ENCODE measurements around the gene RBP4.
"Not testable (repeated sequence)": the region's sequence is repeated elsewhere in the genome, so short reads cannot be mapped to it uniquely, and the experiment has no call there.

RBP4 gene

DNA sequence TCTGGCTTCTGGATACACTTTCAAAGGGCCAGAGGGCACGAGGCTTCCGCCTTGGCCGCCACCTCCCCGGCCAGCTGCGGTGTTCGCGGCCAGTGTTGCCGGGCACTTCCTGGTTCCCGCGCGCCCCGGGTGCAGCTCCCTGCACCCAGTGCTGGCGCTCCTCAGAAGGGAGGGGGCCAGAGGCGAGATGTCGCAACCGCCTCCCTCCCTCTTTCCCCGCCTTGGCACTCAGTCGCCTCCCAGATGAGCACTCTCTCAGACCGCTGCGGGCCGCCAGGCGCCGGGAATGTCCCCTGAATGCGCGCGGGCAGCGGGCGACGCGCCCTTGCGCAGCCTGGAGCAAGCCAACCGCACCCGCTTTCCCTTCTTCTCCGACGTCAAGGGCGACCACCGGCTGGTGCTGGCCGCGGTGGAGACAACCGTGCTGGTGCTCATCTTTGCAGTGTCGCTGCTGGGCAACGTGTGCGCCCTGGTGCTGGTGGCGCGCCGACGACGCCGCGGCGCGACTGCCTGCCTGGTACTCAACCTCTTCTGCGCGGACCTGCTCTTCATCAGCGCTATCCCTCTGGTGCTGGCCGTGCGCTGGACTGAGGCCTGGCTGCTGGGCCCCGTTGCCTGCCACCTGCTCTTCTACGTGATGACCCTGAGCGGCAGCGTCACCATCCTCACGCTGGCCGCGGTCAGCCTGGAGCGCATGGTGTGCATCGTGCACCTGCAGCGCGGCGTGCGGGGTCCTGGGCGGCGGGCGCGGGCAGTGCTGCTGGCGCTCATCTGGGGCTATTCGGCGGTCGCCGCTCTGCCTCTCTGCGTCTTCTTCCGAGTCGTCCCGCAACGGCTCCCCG lies 34.4 kb downstream of the RBP4 start, which contains the start of gene FFAR4:
FFAR4 (plus strand) TSS at position 231 of the 842 bp plus-strand sequence; CDS start at position 287, 56 bp downstream.
- no peak for DNase-seq (ENCODE audit: low spot score)

DNA sequence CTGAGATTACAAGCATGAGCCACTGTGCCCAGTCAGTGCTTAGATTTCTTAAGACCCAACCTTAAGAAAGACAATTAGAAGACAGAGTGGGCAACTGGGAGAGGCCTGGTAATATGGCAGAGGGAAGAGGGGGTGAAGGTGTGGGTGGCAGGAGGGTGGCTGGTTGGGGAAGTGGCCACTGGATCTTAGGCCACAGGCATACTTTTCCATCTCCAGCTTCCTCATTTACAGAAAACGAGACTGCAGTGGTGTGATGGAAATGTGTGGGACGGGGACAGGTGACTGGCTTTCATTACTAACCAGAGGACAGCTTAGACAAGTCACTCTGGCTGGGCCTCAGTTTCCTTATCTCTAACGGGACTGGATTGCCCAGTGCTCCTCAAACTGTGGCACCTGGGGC lies 35.6 kb downstream of the RBP4 start:
- no peak for DNase-seq (ENCODE audit: low spot score)

DNA sequence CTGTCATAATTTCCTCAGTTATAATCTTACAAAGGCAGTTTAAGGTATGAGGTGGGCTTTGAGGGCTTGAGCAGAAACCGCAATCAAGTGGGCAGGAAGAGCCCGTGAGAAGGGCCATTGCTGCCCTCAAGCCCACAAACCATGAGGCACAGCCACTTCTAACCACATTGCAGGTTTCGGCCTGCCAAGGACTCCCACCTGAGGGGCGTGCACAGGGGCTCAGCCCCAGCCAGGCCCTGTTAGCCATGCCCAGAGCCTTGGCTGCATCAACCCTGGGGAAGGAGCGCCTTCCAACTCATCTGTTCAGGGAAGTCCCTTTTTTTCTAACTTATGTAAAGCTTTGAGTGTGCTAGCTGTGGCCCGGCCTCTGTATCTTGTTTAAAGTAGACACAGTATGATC lies 40.5 kb downstream of the RBP4 start:
- no peak for DNase-seq (ENCODE audit: low spot score)

GRCh38 chr10:93559490-93559889 lies 41.5 kb downstream of the RBP4 start:
- no peak for DNase-seq (ENCODE audit: low spot score)

GRCh38 chr10:93554760-93555432 lies 46.1 kb downstream of the RBP4 start:
- DNase-seq (ENCODE audit: low spot score): peak; percentile 61

DNA sequence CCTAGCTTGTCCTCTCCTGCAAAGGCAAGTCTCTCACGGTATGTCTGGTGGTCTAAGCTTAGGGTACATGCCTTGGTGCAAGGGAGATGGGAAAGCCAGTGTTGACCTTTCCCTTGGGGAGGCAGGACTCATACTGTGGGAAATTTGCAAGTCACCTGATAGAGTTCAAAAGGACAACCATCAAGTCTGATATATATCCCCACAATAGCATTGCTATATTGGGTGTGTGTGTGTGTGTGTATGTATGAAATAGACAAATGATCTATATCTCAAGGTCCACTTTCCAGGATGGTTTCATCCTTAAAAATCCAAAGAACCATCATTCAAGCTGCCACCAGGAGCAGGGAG lies 46.7 kb downstream of the RBP4 start:
- no peak for DNase-seq (ENCODE audit: low spot score)

DNA sequence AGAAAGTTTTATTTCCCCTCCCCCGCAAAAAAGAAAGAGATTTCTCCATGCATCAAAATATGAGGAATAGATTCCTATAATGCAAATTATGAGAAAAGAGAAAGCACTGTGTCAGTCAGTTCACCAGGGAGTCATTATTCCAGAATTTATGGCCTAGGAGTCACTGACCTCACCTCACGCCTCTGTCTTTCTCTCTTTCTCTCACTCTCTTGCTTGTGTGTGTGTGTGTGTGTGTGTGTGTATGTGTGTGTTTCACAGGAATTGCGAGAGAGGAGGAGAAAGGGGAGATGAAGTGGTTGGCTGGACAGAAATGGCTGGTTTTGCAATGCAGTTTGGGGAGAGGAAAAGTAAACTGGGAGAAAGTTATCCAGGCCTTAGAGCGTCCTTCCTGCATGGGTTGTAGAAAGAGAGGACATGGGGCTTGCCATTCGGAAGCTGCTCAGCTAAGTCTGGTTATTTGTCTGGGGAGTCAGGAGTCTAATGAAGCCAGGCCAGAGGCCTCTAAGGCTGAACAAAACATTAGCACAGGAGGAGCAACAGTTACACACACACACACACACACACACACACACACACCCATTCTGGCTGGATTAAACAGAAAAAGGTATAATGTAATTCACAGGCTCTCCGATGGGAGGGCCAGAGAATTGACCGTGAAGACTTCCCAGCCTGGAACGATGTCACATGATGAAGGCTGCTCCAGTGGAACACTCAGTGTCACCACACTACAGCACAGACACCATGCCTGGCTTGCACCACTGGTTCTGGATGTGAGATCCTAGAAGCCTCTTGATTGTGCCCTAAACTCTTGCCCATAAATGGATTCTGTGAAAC lies 47.3 kb downstream of the RBP4 start:
- DNase-seq (ENCODE audit: low spot score): no peak

DNA sequence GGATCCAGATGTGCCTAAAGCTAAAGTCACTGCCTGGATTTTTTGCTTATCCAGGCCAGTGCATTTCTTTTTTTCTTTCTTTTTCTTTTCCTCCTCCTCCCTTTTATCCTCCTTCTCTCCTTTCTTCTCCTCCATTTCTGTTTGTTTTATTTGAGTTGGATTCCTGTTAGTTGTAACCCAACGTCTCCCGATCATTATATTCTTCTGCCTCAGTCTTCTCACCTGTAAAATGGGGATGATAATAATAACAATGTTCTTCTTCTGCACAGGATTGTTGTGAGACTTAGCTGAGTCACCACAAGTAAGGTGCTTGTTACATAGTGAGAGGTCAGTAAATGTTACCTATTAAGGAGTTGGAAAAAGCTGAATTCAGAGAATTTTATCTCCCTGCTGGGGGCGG lies 48.3 kb downstream of the RBP4 start:
- DNase-seq (ENCODE audit: low spot score): no peak

- no peak for DNase-seq (ENCODE audit: low spot score)
Measured at GRCh38 chr10:93550606-93551005, 50.4 kb downstream of the RBP4 start.

GRCh38 chr10:93548376-93549071 lies 52.5 kb downstream of the RBP4 start:
- no peak for DNase-seq (ENCODE audit: low spot score)

GRCh38 chr10:93547522-93547921 lies 53.5 kb downstream of the RBP4 start:
- no peak for DNase-seq (ENCODE audit: low spot score)

GRCh38 chr10:93546995-93547394 lies 54.0 kb downstream of the RBP4 start:
- DNase-seq (ENCODE audit: low spot score): not testable (repeated sequence)

DNA sequence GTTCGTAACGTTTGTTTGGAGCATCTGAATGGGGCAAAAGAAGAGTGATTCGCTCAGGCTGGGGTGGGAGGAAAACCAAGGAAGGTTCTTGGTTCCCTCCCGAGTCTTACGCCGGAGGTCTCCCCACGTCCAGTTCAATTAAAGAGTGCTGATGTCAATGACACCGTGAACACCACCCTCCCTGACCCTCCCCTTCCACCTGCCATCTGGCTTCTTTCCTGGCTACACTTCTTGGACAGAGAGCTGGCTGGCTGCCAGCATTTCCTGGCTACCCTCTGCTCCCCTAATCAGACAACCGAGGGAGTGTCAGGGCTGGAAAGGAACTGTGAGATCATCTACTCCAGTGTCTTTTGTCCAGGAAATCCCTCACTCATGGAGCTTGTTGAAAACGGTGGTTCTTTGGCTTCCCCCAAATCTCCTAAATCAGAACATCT lies 58.7 kb downstream of the RBP4 start:
- DNase-seq (ENCODE audit: low spot score): peak; percentile 91
